Fibroblast of lung (primary cell): Measurements from ENCODE around the gene AKT2. TPM values are rescaled to one million over a fixed set of nuclear protein-coding genes. Genes with fewer than 3 reads are reported as not detected.

Source experiments
- DNase-seq, 2 donors: peaks; one replicate each; pipeline versions ENCODE4 v3.0.0 to v3.0.0-alpha.2; 2010; ENCODE audit warnings: low read depth in 2 of 2
- H2AFZ ChIP-seq: 2 replicates; pipeline ENCODE4 v1.5.1; 2012; ENCODE audit warnings: low read length, control low read depth, inconsistent platforms
- H3K27ac ChIP-seq: 2 replicates; pipeline ENCODE4 v1.5.1; 2011; ENCODE audit warnings: low read length, control low read depth; ENCODE audit not compliant: insufficient read depth
- H3K27me3 ChIP-seq: 2 replicates; pipeline ENCODE4 v1.5.1; 2011; ENCODE audit warnings: mild to moderate bottlenecking, low read length; ENCODE audit not compliant: control insufficient read depth, insufficient read depth
- H3K36me3 ChIP-seq: 2 replicates; pipeline ENCODE4 v1.5.1; 2011; ENCODE audit warnings: low read length; ENCODE audit not compliant: control insufficient read depth, insufficient read depth
- H3K4me1 ChIP-seq: 2 replicates; pipeline ENCODE4 v1.5.1; 2011; ENCODE audit warnings: low read length; ENCODE audit not compliant: control insufficient read depth, insufficient read depth; ENCODE audit errors: extremely low read depth
- H3K4me2 ChIP-seq: 2 replicates; pipeline ENCODE4 v1.5.1; 2011; ENCODE audit warnings: low read length, control low read depth; ENCODE audit not compliant: insufficient read depth; ENCODE audit errors: extremely low read depth
- H3K4me3 ChIP-seq, 4 experiments: fragments of 200-600 bp in 1 of 4; sonication (generic) in 1 of 4; replicated peaks in 1 of 4; 2 replicates each; pipeline ENCODE4 v1.5.1; 2011 to 2016; ENCODE audit warnings: low read length in 4 of 4, low read depth in 3 of 4, mild to moderate bottlenecking in 3 of 4, control low read depth in 2 of 4, inconsistent platforms in 1 of 4, mixed read lengths in 1 of 4; ENCODE audit not compliant: insufficient read depth in 1 of 4; ENCODE audit errors: control extremely low read depth in 1 of 4
- H3K79me2 ChIP-seq: 2 replicates; pipeline ENCODE4 v1.5.1; 2012; ENCODE audit warnings: mild to moderate bottlenecking, low read length, inconsistent platforms; ENCODE audit not compliant: control insufficient read depth, insufficient read depth
- H3K9ac ChIP-seq: 2 replicates; pipeline ENCODE4 v1.5.1; 2011; ENCODE audit warnings: mild to moderate bottlenecking, low read length, control low read depth; ENCODE audit not compliant: insufficient read depth
- H3K9me3 ChIP-seq: 2 replicates; pipeline ENCODE4 v1.5.1; 2012; ENCODE audit warnings: low read depth, low read length; ENCODE audit not compliant: control insufficient read depth, insufficient read depth
- H4K20me1 ChIP-seq: 2 replicates; pipeline ENCODE4 v1.5.1; 2011; ENCODE audit warnings: low read length; ENCODE audit not compliant: control insufficient read depth, insufficient read depth; ENCODE audit errors: extremely low read depth
- CTCF ChIP-seq, 2 donors: IDR thresholded peaks in 1 of 2; conservative IDR thresholded peaks in 1 of 2; 1 replicate in 1 of 2; 2 replicates in 1 of 2; pipeline ENCODE4 v1.5.1; 2011 to 2012; ENCODE audit warnings: low read length in 2 of 2, control low read depth in 1 of 2, inconsistent platforms in 1 of 2, low read depth in 1 of 2, mild to moderate bottlenecking in 1 of 2
- EZH2 ChIP-seq: IDR thresholded peaks from 2 replicates; pipeline ENCODE4 v1.5.1; 2012; ENCODE audit warnings: low read length, control low read depth, mild to moderate bottlenecking; ENCODE audit errors: missing control alignments
- polyA plus RNA-seq, 2 donors: library from polyadenylated mRNA; depleted of rRNA in 1 of 2; stranded (reverse) in 1 of 2; unstranded in 1 of 2; fragments of >200 nt; gene quantifications; 2 replicates each; pipeline ENCODE4 v1.2.1, GENCODE V29; 2011 to 2012; ENCODE audit warnings: missing spikeins in 1 of 2
- total RNA-seq: library from RNA; depleted of rRNA; stranded (reverse); fragments of >200 nt; gene quantifications from 2 replicates; pipeline ENCODE4 v1.2.1, GENCODE V29; 2014

Gene AKT2
- total and polyA plus RNA-seq, 2 donors (not counting 1 experiment from before 2014, with no cell fraction given) = 76.0 to 81.5 TPM

GRCh38 chr19:40224342-40225150 lies 60.6 kb downstream of the AKT2 start:
- Histone ChIP-seq H3K27me3 (no peaks in the 10 kb centered on the region), H3K79me2 (no peaks in the 10 kb centered on the region), H3K4me2 (no peak overlapping the region), H3K9ac (no peak overlapping the region), H3K4me1 (peaks cover 3% of the 10 kb centered on the region), H3K4me3 (no peak overlapping the region), H3K27ac (no peak overlapping the region), H2AFZ (no peak overlapping the region), H4K20me1 (no peaks in the 10 kb centered on the region), H3K9me3 (no peaks in the 10 kb centered on the region), H3K36me3 (no peaks in the 10 kb centered on the region)
- no peak for TF ChIP-seq EZH2
- no peak for TF ChIP-seq CTCF (conservative IDR thresholded peaks at IDR 0.05 in 1 of 2, IDR thresholded peaks at IDR 0.05 in 1 of 2; ENCODE audit: low read depth in 1 of 2, low read length in 2 of 2)
- no peak for DNase-seq

- H3K4me1 ChIP-seq = peaks cover 4% of the 10 kb centered on the region
- no peaks in the 10 kb centered on the region for H3K27me3 ChIP-seq
- H3K79me2 ChIP-seq = no peaks in the 10 kb centered on the region
- no peak overlapping the region for H3K27ac ChIP-seq
- DNase-seq = no peak
- H3K9me3 ChIP-seq = no peaks in the 10 kb centered on the region
- H3K36me3 ChIP-seq = no peaks in the 10 kb centered on the region
- TF ChIP-seq EZH2 (no peak), CTCF (conservative IDR thresholded peaks at IDR 0.05 in 1 of 2, IDR thresholded peaks at IDR 0.05 in 1 of 2; ENCODE audit: low read depth in 1 of 2, low read length in 2 of 2) (no peak)
- H3K9ac ChIP-seq = no peak overlapping the region
- H4K20me1 ChIP-seq = no peaks in the 10 kb centered on the region
- no peak overlapping the region for H3K4me2 ChIP-seq
- H2AFZ ChIP-seq = no peak overlapping the region
- H3K4me3 ChIP-seq = no peak overlapping the region
Measured at GRCh38 chr19:40223135-40223822, 61.9 kb downstream of the AKT2 start.

- no peaks in the 10 kb centered on the region for H3K9me3 ChIP-seq
- H2AFZ ChIP-seq = no peak overlapping the region
- no peaks in the 10 kb centered on the region for H4K20me1 ChIP-seq
- no peaks in the 10 kb centered on the region for H3K36me3 ChIP-seq
- no peak overlapping the region for H3K4me2 ChIP-seq
- H3K9ac ChIP-seq = no peak overlapping the region
- no peaks in the 10 kb centered on the region for H3K79me2 ChIP-seq
- H3K4me1 ChIP-seq = peaks cover 4% of the 10 kb centered on the region
- H3K27me3 ChIP-seq = peaks cover 6% of the 10 kb centered on the region
- TF ChIP-seq CTCF (conservative IDR thresholded peaks at IDR 0.05 in 1 of 2, IDR thresholded peaks at IDR 0.05 in 1 of 2; ENCODE audit: low read depth in 1 of 2, low read length in 2 of 2) (peak; percentile 85), EZH2 (no peak)
- peak; percentile 83 to 94 for DNase-seq
- H3K27ac ChIP-seq = no peak overlapping the region
- no peak overlapping the region for H3K4me3 ChIP-seq
Measured at GRCh38 chr19:40221858-40222619, 63.1 kb downstream of the AKT2 start.
